NCI-H1694 treated with DMSO at 0.1 percent for 48 hours (cell line): ENCODE data around the gene ABCC2.
"Not testable (repeated sequence)": the region's sequence is repeated elsewhere in the genome, so short reads cannot be mapped to it uniquely, and the experiment has no call there.

Source experiments
- DNase-seq: peaks from one replicate; lab custom pipeline; 2025; lab: John Stamatoyannopoulos, UW

The ABCC2 gene

GRCh38 chr10:99782447-99783286 lies at the start of gene ABCC2:
Gene ABCC2, plus strand, starts transcription at chr10:99782640. Its CDS starts 205 bp downstream, at chr10:99782845.
- no peak for DNase-seq

- no peak for DNase-seq
Measured at GRCh38 chr10:99733366-99733765, 49.1 kb upstream of the ABCC2 start.

GRCh38 chr10:99734111-99734510 lies 48.3 kb upstream of the ABCC2 start:
- not testable (repeated sequence) for DNase-seq

- no peak for DNase-seq
Measured at GRCh38 chr10:99740260-99740659, 42.2 kb upstream of the ABCC2 start.

- DNase-seq: no peak
Measured at GRCh38 chr10:99740933-99741559, 41.4 kb upstream of the ABCC2 start.

GRCh38 chr10:99742254-99742653 lies 40.2 kb upstream of the ABCC2 start:
- no peak for DNase-seq

GRCh38 chr10:99742701-99743100 lies 39.7 kb upstream of the ABCC2 start:
- DNase-seq: no peak

- no peak for DNase-seq
Measured at GRCh38 chr10:99743841-99744240, 38.6 kb upstream of the ABCC2 start.

GRCh38 chr10:99746166-99746565 lies 36.3 kb upstream of the ABCC2 start:
- DNase-seq: not testable (repeated sequence)

- no peak for DNase-seq
Measured at GRCh38 chr10:99748823-99749451, 33.5 kb upstream of the ABCC2 start.

GRCh38 chr10:99750641-99751040 lies 31.8 kb upstream of the ABCC2 start:
- DNase-seq: no peak

GRCh38 chr10:99754670-99755069 lies 27.8 kb upstream of the ABCC2 start:
- no peak for DNase-seq

GRCh38 chr10:99756159-99756558 lies 26.3 kb upstream of the ABCC2 start:
- DNase-seq: no peak

- DNase-seq: no peak
Measured at GRCh38 chr10:99758211-99758891, 24.1 kb upstream of the ABCC2 start.

GRCh38 chr10:99760321-99760720 lies 22.1 kb upstream of the ABCC2 start:
- no peak for DNase-seq

- DNase-seq: no peak
Measured at GRCh38 chr10:99761365-99761764, 21.1 kb upstream of the ABCC2 start.

- no peak for DNase-seq
Measured at GRCh38 chr10:99765672-99766301, 16.7 kb upstream of the ABCC2 start.

GRCh38 chr10:99766302-99766681 lies 16.1 kb upstream of the ABCC2 start:
- DNase-seq: no peak

GRCh38 chr10:99767901-99768300 lies 14.5 kb upstream of the ABCC2 start:
- no peak for DNase-seq

- DNase-seq: no peak
Measured at GRCh38 chr10:99768556-99768955, 13.9 kb upstream of the ABCC2 start.

- no peak for DNase-seq
Measured at GRCh38 chr10:99769706-99770105, 12.7 kb upstream of the ABCC2 start.
